Measurements from ENCODE around the gene PSMG2. TPM values are rescaled to one million over a fixed set of nuclear protein-coding genes. Genes with fewer than 3 reads are reported as not detected.

PSMG2 gene
- total RNA-seq, 1 experiment from 2014 or later: 63.1 TPM

GRCh38 chr18:12745095-12745795 lies 42.4 kb downstream of the PSMG2 start:
- ATAC-seq (no peak), DNase-seq (ENCODE audit: low read depth, low spot score) (no peak)
- in situ Hi-C loops (cut with HindIII; ENCODE audit: low pct_unique_long_range_greater_than_20kb, low sequenced_read_pairs): no loop called here
- H3K27ac ChIP-seq (ENCODE audit: low read length): no peak overlapping the region
- no TSS peak for BruUV-seq (replicated peaks)
- intact Hi-C loops (cut with micrococcal nuclease; ENCODE audit: unreplicated experiment): no loop called here
- H3K27me3 ChIP-seq (ENCODE audit: control insufficient read depth, insufficient read depth, low read length): no peaks in the 10 kb centered on the region
- CTCF ChIA-PET: interaction anchor here (1.8 kb wide), 1 partner anchor 189 kb away, joined by 7 read pairs; no protein-coding TSS in a partner anchor
- TF ChIP-seq POLR2AphosphoS5 (IDR thresholded peaks at IDR 0.05; ENCODE audit: low read depth, low read length): no peak
- H3K36me3 ChIP-seq (ENCODE audit: control insufficient read depth, insufficient read depth, low read length): no peaks in the 10 kb centered on the region
- no peak overlapping the region for H3K4me3 ChIP-seq (ENCODE audit: low read depth in 2 of 2, low read length in 2 of 2)
- H3K4me1 ChIP-seq (ENCODE audit: control insufficient read depth, insufficient read depth, low read length): peaks cover 5% of the 10 kb centered on the region; the same call in 1 of the 2 replicates
- H3K9me3 ChIP-seq (ENCODE audit: control insufficient read depth, insufficient read depth, low read depth, low read length): no peaks in the 10 kb centered on the region
- POLR2A ChIA-PET: no interaction called here

GRCh38 chr18:12747530-12748315 lies 44.9 kb downstream of the PSMG2 start:
- in situ Hi-C loops (cut with HindIII; ENCODE audit: low pct_unique_long_range_greater_than_20kb, low sequenced_read_pairs): no loop called here
- intact Hi-C loops (cut with micrococcal nuclease; ENCODE audit: unreplicated experiment): no loop called here
- TF ChIP-seq CTCF (IDR thresholded peaks at IDR 0.05): no peak
- no peak for TF ChIP-seq POLR2AphosphoS5 (IDR thresholded peaks at IDR 0.05; ENCODE audit: low read depth, low read length)
- TF ChIP-seq SIN3A (IDR thresholded peaks at IDR 0.05; ENCODE audit: borderline replicate concordance, insufficient read depth, low read depth, low read length): no peak
- no peak for TF ChIP-seq TCF7L2 (IDR thresholded peaks at IDR 0.05; ENCODE audit: low read depth, low read length)
- TF ChIP-seq REST (IDR thresholded peaks at IDR 0.05; ENCODE audit: insufficient read depth in 1 of 2, low read depth in 2 of 2, low read length in 1 of 2): no peak
- H3K4me3 ChIP-seq (ENCODE audit: low read depth in 2 of 2, low read length in 2 of 2): no peak overlapping the region
- BruUV-seq (replicated peaks): no TSS peak
- no peaks in the 10 kb centered on the region for H3K27me3 ChIP-seq (ENCODE audit: control insufficient read depth, insufficient read depth, low read length)
- DNase-seq (ENCODE audit: low read depth, low spot score) (no peak), ATAC-seq (no peak)
- H3K4me1 ChIP-seq (ENCODE audit: control insufficient read depth, insufficient read depth, low read length): peaks cover 4% of the 10 kb centered on the region; the same call in 1 of the 2 replicates
- no peaks in the 10 kb centered on the region for H3K9me3 ChIP-seq (ENCODE audit: control insufficient read depth, insufficient read depth, low read depth, low read length)
- no peaks in the 10 kb centered on the region for H3K36me3 ChIP-seq (ENCODE audit: control insufficient read depth, insufficient read depth, low read length)
- CTCF ChIA-PET: no interaction called here
- POLR2A ChIA-PET: no interaction called here
- H3K27ac ChIP-seq (ENCODE audit: low read length): no peak overlapping the region

GRCh38 chr18:12748671-12749070 lies 45.8 kb downstream of the PSMG2 start:
- DNase-seq (ENCODE audit: low read depth, low spot score) (no peak), ATAC-seq (no peak)
- in situ Hi-C loops (cut with HindIII; ENCODE audit: low pct_unique_long_range_greater_than_20kb, low sequenced_read_pairs): no loop called here
- CTCF ChIA-PET: no interaction called here
- Histone ChIP-seq H3K27ac (ENCODE audit: low read length) (no peak overlapping the region), H3K36me3 (ENCODE audit: control insufficient read depth, insufficient read depth, low read length) (no peaks in the 10 kb centered on the region), H3K4me1 (ENCODE audit: control insufficient read depth, insufficient read depth, low read length) (peaks cover 4% of the 10 kb centered on the region; the same call in 1 of the 2 replicates), H3K4me3 (ENCODE audit: low read depth in 2 of 2, low read length in 2 of 2) (no peak overlapping the region), H3K27me3 (ENCODE audit: control insufficient read depth, insufficient read depth, low read length) (no peaks in the 10 kb centered on the region), H3K9me3 (ENCODE audit: control insufficient read depth, insufficient read depth, low read depth, low read length) (no peaks in the 10 kb centered on the region)
- intact Hi-C loops (cut with micrococcal nuclease; ENCODE audit: unreplicated experiment): no loop called here
- BruUV-seq (replicated peaks): no TSS peak
- TF ChIP-seq SIN3A (IDR thresholded peaks at IDR 0.05; ENCODE audit: borderline replicate concordance, insufficient read depth, low read depth, low read length) (no peak), CTCF (IDR thresholded peaks at IDR 0.05) (no peak), TCF7L2 (IDR thresholded peaks at IDR 0.05; ENCODE audit: low read depth, low read length) (no peak), REST (IDR thresholded peaks at IDR 0.05; ENCODE audit: insufficient read depth in 1 of 2, low read depth in 2 of 2, low read length in 1 of 2) (no peak), POLR2AphosphoS5 (IDR thresholded peaks at IDR 0.05; ENCODE audit: low read depth, low read length) (no peak)
- POLR2A ChIA-PET: no interaction called here
